NCI-H146 treated with DMSO at 0.1 percent for 48 hours (cell line): ENCODE measurements around the gene PGF.
A peak's percentile ranks its signal among the peaks of the same experiment; 100 is the strongest.
"Not testable (repeated sequence)": the region's sequence is repeated elsewhere in the genome, so short reads cannot be mapped to it uniquely, and the experiment has no call there.

Experiments used
- DNase-seq: peaks from one replicate; lab custom pipeline; 2025; ENCODE audit not compliant: unreplicated experiment; lab: John Stamatoyannopoulos, UW

The PGF gene

GRCh38 chr14:74945261-74945851 lies 10.0 kb downstream of the PGF start:
- no peak for DNase-seq

GRCh38 chr14:74942608-74943007 lies 12.8 kb downstream of the PGF start:
- DNase-seq: no peak

- no peak for DNase-seq
Measured at GRCh38 chr14:74942181-74942580, 13.2 kb downstream of the PGF start.

GRCh38 chr14:74941676-74942097 lies 13.7 kb downstream of the PGF start:
- DNase-seq: no peak

- DNase-seq: no peak
Measured at GRCh38 chr14:74940956-74941565, 14.3 kb downstream of the PGF start.

GRCh38 chr14:74938531-74939495 lies 16.6 kb downstream of the PGF start:
- DNase-seq: no peak

- no peak for DNase-seq
Measured at GRCh38 chr14:74937171-74937570, 18.2 kb downstream of the PGF start.

- no peak for DNase-seq
Measured at GRCh38 chr14:74936731-74937130, 18.7 kb downstream of the PGF start.

GRCh38 chr14:74936151-74936550 lies 19.2 kb downstream of the PGF start:
- DNase-seq: no peak

GRCh38 chr14:74935360-74935680 lies 20.1 kb downstream of the PGF start:
- DNase-seq: no peak

GRCh38 chr14:74934476-74935359 lies 20.7 kb downstream of the PGF start:
- no peak for DNase-seq

- DNase-seq: no peak
Measured at GRCh38 chr14:74934041-74934440, 21.4 kb downstream of the PGF start.

- not testable (repeated sequence) for DNase-seq
Measured at GRCh38 chr14:74932936-74933335, 22.5 kb downstream of the PGF start.

GRCh38 chr14:74932401-74932901 lies 22.9 kb downstream of the PGF start:
- no peak for DNase-seq

- DNase-seq: not testable (repeated sequence)
Measured at GRCh38 chr14:74931744-74932143, 23.7 kb downstream of the PGF start.

- DNase-seq: no peak
Measured at GRCh38 chr14:74929242-74929641, 26.2 kb downstream of the PGF start.

- DNase-seq: no peak
Measured at GRCh38 chr14:74927225-74927624, 28.2 kb downstream of the PGF start.

GRCh38 chr14:74924061-74924460 lies 31.3 kb downstream of the PGF start:
- no peak for DNase-seq

- DNase-seq: peak; percentile 39
Measured at GRCh38 chr14:74922752-74923401, 32.5 kb downstream of the PGF start, which contains the start of gene RPS6KL1. TSS of gene RPS6KL1 (minus strand) at chr14:74923260. CDS start at chr14:74921541, 1,719 bp downstream.
